ENCODE results near the gene PCBP1.

GRCh38 chr2:70125498-70125898, 38.2 kb downstream of the PCBP1 start:
- TF ChIP-seq POLR2AphosphoS5 (IDR thresholded peaks at IDR 0.05) (no peak), CTCF (IDR thresholded peaks at IDR 0.05) (no peak), POLR2A (IDR thresholded peaks at IDR 0.05) (no peak), EP300 (IDR thresholded peaks at IDR 0.05) (no peak)
